ENCODE data around the gene IRF5.

The IRF5 gene

GRCh38 chr7:128923411-128923800 lies 14.3 kb upstream of the IRF5 start:
- H3K4me3 ChIP-seq (ENCODE audit: low read depth, low read length): no peak overlapping the region

GRCh38 chr7:128924707-128925588 lies 12.8 kb upstream of the IRF5 start:
- no peak for TF ChIP-seq CTCF (IDR thresholded peaks at IDR 0.05; ENCODE audit: low read depth, low read length)
- H3K4me3 ChIP-seq (ENCODE audit: low read depth, low read length): no peak overlapping the region

More at GRCh38 chr7:128923411-128923800, 14.3 kb upstream of the IRF5 start:
- no peak for TF ChIP-seq CTCF (IDR thresholded peaks at IDR 0.05; ENCODE audit: low read depth, low read length)

DNA sequence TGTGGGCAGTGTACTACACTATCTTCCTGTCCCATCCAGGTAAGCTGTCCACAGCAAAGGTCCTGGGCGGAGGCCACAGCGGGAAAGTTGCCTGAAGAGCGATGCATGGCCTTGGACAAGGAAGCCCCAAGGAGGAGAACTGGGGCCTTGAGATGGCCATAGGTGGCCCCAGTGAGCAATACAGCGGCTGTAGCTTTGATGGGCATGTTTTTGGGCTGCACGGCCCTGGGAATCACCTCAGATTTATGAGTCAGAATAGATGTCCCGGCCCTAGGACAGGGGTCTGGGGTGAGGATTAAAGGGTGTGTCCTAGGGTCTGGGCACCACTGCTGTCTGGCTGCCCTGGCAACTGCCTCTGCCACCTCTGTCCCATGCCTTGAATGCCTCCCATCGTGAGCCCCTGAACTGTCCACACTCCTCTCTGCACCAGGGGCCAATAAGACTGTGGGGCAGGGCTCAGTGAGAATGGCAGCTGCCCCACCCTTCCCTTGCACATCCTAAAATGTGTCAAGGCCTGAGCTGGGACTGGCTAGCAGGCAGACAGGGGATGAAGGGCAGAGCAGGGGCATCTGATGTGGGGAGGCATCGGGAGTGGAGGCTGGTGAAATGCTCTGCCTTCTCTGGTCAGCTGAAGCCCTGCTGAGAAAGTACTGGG lies 9.4 kb upstream of the IRF5 start:
- no peak for TF ChIP-seq CTCF (IDR thresholded peaks at IDR 0.05; ENCODE audit: low read depth, low read length)
- H3K4me3 ChIP-seq (ENCODE audit: low read depth, low read length): no peak overlapping the region

DNA sequence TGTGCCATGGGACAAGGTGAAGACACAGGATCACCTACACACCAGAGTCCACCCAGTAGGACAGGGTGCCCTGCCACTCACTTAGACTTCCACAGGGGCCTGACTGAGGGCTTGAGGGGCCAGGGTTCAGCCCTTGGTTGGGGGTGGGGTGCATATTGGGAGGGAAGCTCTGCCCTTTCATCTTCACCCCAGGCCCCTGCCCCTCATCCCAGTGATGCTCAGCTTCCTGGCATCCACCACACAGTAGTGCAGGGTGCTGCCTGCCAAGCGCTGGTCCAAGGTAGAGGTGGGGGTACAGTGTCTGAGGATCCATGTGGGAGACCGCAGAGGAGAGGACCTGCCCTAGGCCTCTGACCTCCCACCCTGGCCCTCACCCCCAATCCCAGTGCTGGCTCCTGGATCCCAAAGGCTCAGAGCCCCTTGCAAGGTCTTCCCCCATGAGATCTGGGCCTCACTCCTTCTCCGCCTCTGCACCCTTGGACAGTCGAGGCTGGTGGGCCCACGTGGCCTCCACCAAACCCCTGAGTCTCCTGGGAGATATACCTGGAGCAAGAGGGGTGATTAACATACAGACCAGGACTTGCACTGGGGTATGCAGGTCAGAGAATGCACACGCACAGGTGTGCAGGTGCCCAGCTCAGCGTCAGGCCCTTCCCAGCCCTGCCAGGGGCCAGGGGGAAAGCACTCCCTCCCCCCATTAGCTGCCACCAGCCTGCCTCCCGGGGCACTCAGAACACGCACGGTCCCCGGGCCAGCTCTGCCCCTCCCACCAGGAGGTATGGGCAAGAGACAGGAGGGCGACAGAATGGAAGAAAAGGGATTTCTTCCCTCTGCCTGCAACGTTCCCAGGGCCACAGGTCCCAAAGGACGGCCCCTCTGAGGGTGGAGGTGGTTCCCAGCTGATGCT lies 8.6 kb upstream of the IRF5 start:
- TF ChIP-seq CTCF (IDR thresholded peaks at IDR 0.05; ENCODE audit: low read depth, low read length): no peak
- H3K4me3 ChIP-seq (ENCODE audit: low read depth, low read length): no peak overlapping the region

- TF ChIP-seq CTCF (IDR thresholded peaks at IDR 0.05; ENCODE audit: low read depth, low read length): no peak
- no peak overlapping the region for H3K4me3 ChIP-seq (ENCODE audit: low read depth, low read length)
Measured at GRCh38 chr7:128931190-128931798, 6.4 kb upstream of the IRF5 start.

DNA sequence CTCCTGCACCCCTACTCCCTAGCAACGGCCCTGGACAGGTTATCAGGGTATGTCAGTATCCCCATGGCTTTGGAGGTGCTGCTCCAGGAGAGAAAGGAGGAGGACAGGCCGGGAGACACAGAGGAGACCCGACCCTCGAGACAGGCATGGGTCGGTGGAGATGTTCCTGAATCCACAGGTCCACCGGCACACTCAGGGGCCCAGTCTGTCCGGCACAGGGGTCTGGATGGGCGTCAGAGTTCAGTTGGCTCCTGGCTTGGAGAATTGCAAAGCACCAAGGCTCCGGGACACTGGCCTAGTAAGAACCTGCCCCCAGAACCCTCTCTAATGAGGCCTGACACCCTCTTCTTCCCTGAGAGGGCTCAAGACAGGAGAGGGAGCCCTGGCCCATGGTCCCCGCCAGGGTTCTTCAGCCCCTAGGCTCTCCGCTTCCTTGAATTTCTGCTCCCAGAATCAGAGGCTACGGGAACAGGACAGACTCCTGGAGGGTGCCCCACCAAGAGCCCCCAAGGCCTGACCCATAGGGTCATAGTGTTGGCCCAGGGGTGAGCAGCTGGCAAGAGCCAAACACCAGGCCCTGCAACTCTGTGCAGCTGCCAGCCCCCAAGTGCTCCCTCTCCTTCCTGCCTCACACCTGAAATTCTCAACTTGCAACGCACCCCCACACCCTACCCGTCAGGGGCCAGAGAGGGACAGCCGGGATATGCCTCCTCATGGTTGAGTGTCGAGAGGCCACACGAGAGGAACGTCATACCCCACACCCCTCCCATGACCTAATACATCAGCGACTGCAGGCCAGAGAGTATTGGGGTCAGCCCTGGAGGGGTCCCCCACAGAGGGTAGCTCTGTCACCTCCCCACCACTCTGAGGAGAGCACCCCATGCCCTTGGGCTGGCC lies 5.5 kb upstream of the IRF5 start:
- H3K4me3 ChIP-seq (ENCODE audit: low read depth, low read length): no peak overlapping the region
- no peak for TF ChIP-seq CTCF (IDR thresholded peaks at IDR 0.05; ENCODE audit: low read depth, low read length)
